ENCODE results near the gene FAXDC2. TPM values are rescaled to one million over a fixed set of nuclear protein-coding genes. Genes with fewer than 3 reads are reported as not detected.
A peak's percentile ranks its signal among the peaks of the same experiment; 100 is the strongest.

Gene FAXDC2
- total and polyA plus RNA-seq, 2 of the 13 experiments (the other 11 are each of a cell fraction or from before 2014, with no cell fraction given): 4.7 to 58.8 TPM

DNA sequence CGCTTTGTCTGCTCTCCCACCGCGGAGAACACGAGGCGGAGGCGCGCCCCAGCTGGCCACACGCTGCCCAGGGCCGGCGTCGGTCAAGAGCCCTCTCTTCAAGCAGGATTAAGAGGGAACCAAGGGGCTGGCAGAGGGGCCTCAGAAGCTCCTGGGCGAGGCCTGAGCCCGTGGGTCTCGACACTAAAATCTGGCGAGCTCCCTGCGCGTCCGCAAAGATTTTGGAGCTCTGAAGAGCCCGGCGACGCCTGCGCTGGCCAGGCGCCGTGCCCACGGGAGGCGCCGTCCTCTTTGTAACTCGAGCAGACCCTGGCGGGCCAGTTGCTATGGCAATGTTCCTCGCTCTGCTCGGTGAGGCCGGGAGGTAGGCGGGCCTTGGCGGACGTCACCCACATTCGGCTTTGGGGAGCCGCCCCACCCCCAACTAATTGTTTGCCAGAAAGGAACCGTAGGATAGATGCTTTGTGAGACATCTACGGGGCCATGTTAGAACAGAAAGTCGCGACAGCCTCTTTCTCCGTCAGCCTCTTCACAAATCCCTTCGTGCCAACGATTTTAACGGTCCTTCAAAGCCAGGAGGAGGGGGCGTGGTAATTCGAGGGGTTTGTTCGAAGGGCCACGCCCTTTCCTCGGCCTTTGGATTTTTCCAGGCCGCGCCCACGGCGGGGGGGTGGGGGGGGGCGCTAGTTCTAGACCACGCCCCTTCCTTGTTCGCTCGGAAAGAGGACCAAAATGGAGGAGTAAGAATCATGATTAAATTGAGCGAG, 7.3 kb upstream of the FAXDC2 start (continued):
- TF ChIP-seq ELF1 (CRISPR knock-in tag; IDR thresholded peaks at IDR 0.05) (no peak; the same call in none of the 2 replicates), ADNP (CRISPR knock-in tag; IDR thresholded peaks at IDR 0.05) (no peak), ZNF619 (CRISPR knock-in tag; IDR thresholded peaks at IDR 0.05) (no peak), KLF12 (CRISPR knock-in tag; IDR thresholded peaks at IDR 0.05; ENCODE audit: borderline replicate concordance) (no peak), KLF16 (CRISPR knock-in tag; IDR thresholded peaks at IDR 0.05) (peak in 1 of 2 experiments; percentile 22; a peak in 1 of 4 replicates), ZNF441 (CRISPR knock-in tag; IDR thresholded peaks at IDR 0.05; ENCODE audit: borderline replicate concordance) (no peak; the same call in 1 of the 2 replicates), NCOR1 (IDR thresholded peaks at IDR 0.05; ENCODE audit: borderline replicate concordance, low read length) (peak; percentile 54; the same call in 1 of the 2 replicates), NFE2 (CRISPR knock-in tag; IDR thresholded peaks at IDR 0.05) (no peak), KDM4B (CRISPR knock-in tag; IDR thresholded peaks at IDR 0.05) (no peak; the same call in 1 of the 2 replicates), ZNF354B (CRISPR knock-in tag; IDR thresholded peaks at IDR 0.05) (no peak), MZF1 (CRISPR knock-in tag; IDR thresholded peaks at IDR 0.05; ENCODE audit: borderline replicate concordance) (no peak), REL (CRISPR knock-in tag; conservative IDR thresholded peaks at IDR 0.05) (no peak), ZNF460 (CRISPR knock-in tag; IDR thresholded peaks at IDR 0.05; ENCODE audit: borderline replicate concordance) (peak; percentile 48; the same call in 1 of the 2 replicates), ZBTB8A (CRISPR knock-in tag; IDR thresholded peaks at IDR 0.05; ENCODE audit: borderline replicate concordance, low read depth) (no peak), MLLT10 (CRISPR knock-in tag; IDR thresholded peaks at IDR 0.05) (no peak), ZNF343 (CRISPR knock-in tag; IDR thresholded peaks at IDR 0.05) (peak; percentile 23), ZFP37 (CRISPR knock-in tag; IDR thresholded peaks at IDR 0.05; ENCODE audit: borderline replicate concordance) (no peak; the same call in 1 of the 2 replicates), JUND (CRISPR knock-in tag; IDR thresholded peaks at IDR 0.05) (0 out of 2 replicates have a peak, but pooled peaks have one; percentile 12), FOXP1 (IDR thresholded peaks at IDR 0.05) (no peak), FOXP1 (CRISPR knock-in tag; IDR thresholded peaks at IDR 0.05) (peak; percentile 28; the same call in 1 of the 2 replicates), SP5 (CRISPR knock-in tag; IDR thresholded peaks at IDR 0.05; ENCODE audit: borderline replicate concordance, low read depth) (no peak), MED1 (CRISPR knock-in tag; IDR thresholded peaks at IDR 0.05) (peak; percentile 65), ZNF7 (CRISPR knock-in tag; IDR thresholded peaks at IDR 0.05) (peak; percentile 57; the same call in 1 of the 2 replicates), MATR3 (CRISPR knock-in tag; IDR thresholded peaks at IDR 0.05) (no peak)
- TF ChIP-seq, protein P1, sequence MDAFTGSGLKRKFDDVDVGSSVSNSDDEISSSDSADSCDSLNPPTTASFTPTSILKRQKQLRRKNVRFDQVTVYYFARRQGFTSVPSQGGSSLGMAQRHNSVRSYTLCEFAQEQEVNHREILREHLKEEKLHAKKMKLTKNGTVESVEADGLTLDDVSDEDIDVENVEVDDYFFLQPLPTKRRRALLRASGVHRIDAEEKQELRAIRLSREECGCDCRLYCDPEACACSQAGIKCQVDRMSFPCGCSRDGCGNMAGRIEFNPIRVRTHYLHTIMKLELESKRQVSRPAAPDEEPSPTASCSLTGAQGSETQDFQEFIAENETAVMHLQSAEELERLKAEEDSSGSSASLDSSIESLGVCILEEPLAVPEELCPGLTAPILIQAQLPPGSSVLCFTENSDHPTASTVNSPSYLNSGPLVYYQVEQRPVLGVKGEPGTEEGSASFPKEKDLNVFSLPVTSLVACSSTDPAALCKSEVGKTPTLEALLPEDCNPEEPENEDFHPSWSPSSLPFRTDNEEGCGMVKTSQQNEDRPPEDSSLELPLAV (CRISPR knock-in tag; conservative IDR thresholded peaks at IDR 0.05; ENCODE audit: low read depth): no peak
- TF ChIP-seq, protein P2, sequence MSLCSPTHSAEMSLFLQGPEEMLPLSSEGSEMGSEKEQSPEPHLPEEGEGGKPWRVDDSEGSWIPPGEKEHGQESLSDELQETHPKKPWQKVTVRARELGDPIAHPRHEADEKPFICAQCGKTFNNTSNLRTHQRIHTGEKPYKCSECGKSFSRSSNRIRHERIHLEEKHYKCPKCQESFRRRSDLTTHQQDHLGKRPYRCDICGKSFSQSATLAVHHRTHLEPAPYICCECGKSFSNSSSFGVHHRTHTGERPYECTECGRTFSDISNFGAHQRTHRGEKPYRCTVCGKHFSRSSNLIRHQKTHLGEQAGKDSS (CRISPR knock-in tag; IDR thresholded peaks at IDR 0.05; ENCODE audit: borderline replicate concordance, low read depth): no peak
- TF ChIP-seq, protein P3, sequence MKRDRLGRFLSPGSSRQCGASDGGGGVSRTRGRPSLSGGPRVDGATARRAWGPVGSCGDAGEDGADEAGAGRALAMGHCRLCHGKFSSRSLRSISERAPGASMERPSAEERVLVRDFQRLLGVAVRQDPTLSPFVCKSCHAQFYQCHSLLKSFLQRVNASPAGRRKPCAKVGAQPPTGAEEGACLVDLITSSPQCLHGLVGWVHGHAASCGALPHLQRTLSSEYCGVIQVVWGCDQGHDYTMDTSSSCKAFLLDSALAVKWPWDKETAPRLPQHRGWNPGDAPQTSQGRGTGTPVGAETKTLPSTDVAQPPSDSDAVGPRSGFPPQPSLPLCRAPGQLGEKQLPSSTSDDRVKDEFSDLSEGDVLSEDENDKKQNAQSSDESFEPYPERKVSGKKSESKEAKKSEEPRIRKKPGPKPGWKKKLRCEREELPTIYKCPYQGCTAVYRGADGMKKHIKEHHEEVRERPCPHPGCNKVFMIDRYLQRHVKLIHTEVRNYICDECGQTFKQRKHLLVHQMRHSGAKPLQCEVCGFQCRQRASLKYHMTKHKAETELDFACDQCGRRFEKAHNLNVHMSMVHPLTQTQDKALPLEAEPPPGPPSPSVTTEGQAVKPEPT (CRISPR knock-in tag; IDR thresholded peaks at IDR 0.05; ENCODE audit: low read depth): 0 out of 2 replicates have a peak, but pooled peaks have one; percentile 51

Measured in HepG2 (cell line).